ENCODE measurements around the gene CEACAM19. TPM values are rescaled to one million over a fixed set of nuclear protein-coding genes. Genes with fewer than 3 reads are reported as not detected.

Gene CEACAM19
- polyA plus RNA-seq, 3 donors: 7.6 TPM; not detected in 2

- peaks cover 0 to 3% (median 0%) of the 10 kb centered on the region in 7 donors for H3K9me3 Mint-ChIP-seq
- H3K27ac Mint-ChIP-seq: peak overlapping the region; percentile 40 to 87 (median 66)
- no peak overlapping the region for H3K4me3 ChIP-seq (replicated peaks in 1 of 3; ENCODE audit: low read depth in 2 of 3, low read length in 3 of 3)
- peaks cover 75% of the 10 kb centered on the region for H3K4me1 Mint-ChIP-seq
- H3K9ac ChIP-seq (ENCODE audit: insufficient read depth, low read length, poor library complexity, severe bottlenecking): no peak overlapping the region
- intact Hi-C loops (cut with micrococcal nuclease): loop anchor here (2.0 to 10.0 kb wide), 7 partner anchors 33 to 155 kb away; partner anchors contain the start of gene NECTIN2 (in 1 of the 2)
- peaks cover 3 to 5% (median 3%) of the 10 kb centered on the region in 3 donors for H3K27me3 Mint-ChIP-seq (ENCODE audit: low read depth in 3 of 3)
- no peaks in the 10 kb centered on the region for H3K36me3 ChIP-seq (replicated peaks in 1 of 2; ENCODE audit: control insufficient read depth in 1 of 2, insufficient read depth in 2 of 2, low read length in 2 of 2)
- no peaks in the 10 kb centered on the region for H3K79me2 ChIP-seq (ENCODE audit: insufficient read depth, low read length)
- no peaks in the 10 kb centered on the region for H3K9me3 ChIP-seq (replicated peaks in 1 of 2; ENCODE audit: control insufficient read depth in 1 of 2, insufficient read depth in 1 of 2, low read length in 2 of 2)
- no peak overlapping the region for H2AFZ ChIP-seq (ENCODE audit: insufficient read depth, low read depth, low read length, poor library complexity, severe bottlenecking)
- WGBS (ENCODE audit: insufficient coverage): 41% methylated on average over 9 of the region's 11 CpGs
- no peaks in the 10 kb centered on the region for H4K20me1 ChIP-seq (ENCODE audit: insufficient read depth, low read length)
- DNase-seq: peak; percentile 54 to 75 (median 60)
- H3K27ac ChIP-seq (ENCODE audit: low read depth in 1 of 2, low read length in 2 of 2): no peak overlapping the region
- H3K4me3 Mint-ChIP-seq: peak overlapping the region; percentile 24 to 60
- H3K4me2 ChIP-seq (replicated peaks; ENCODE audit: extremely low read depth, low read length, poor library complexity, severe bottlenecking): no peak overlapping the region
- peaks cover 3 to 6% of the 10 kb centered on the region in 2 donors for H3K36me3 Mint-ChIP-seq
- peak; percentile 97 for TF ChIP-seq CTCF (IDR thresholded peaks at IDR 0.05)
- peaks cover 71 to 82% of the 10 kb centered on the region in 2 donors for H3K4me1 ChIP-seq (ENCODE audit: control insufficient read depth in 1 of 2, insufficient read depth in 2 of 2, low read length in 2 of 2)
- H3K27me3 ChIP-seq (ENCODE audit: control insufficient read depth in 2 of 2, insufficient read depth in 2 of 2, low read length in 2 of 2): no peaks in the 10 kb centered on the region
Measured at GRCh38 chr19:44689290-44690130, 18.2 kb downstream of the CEACAM19 start.

GRCh38 chr19:44690131-44690440 is 18.8 kb downstream of the CEACAM19 start:
- H3K9me3 Mint-ChIP-seq: peaks cover 0 to 3% (median 0%) of the 10 kb centered on the region in 7 donors
- H3K4me3 Mint-ChIP-seq: no peak overlapping the region
- no peak for TF ChIP-seq CTCF (IDR thresholded peaks at IDR 0.05)
- Histone ChIP-seq H3K27me3 (ENCODE audit: control insufficient read depth in 2 of 2, insufficient read depth in 2 of 2, low read length in 2 of 2) (no peaks in the 10 kb centered on the region), H3K27ac (ENCODE audit: low read depth in 1 of 2, low read length in 2 of 2) (no peak overlapping the region), H3K9me3 (replicated peaks in 1 of 2; ENCODE audit: control insufficient read depth in 1 of 2, insufficient read depth in 1 of 2, low read length in 2 of 2) (no peaks in the 10 kb centered on the region), H2AFZ (ENCODE audit: insufficient read depth, low read depth, low read length, poor library complexity, severe bottlenecking) (no peak overlapping the region), H3K9ac (ENCODE audit: insufficient read depth, low read length, poor library complexity, severe bottlenecking) (no peak overlapping the region), H3K4me1 (ENCODE audit: control insufficient read depth in 1 of 2, insufficient read depth in 2 of 2, low read length in 2 of 2) (peaks cover 66 to 76% of the 10 kb centered on the region in 2 donors), H3K4me3 (replicated peaks in 1 of 3; ENCODE audit: low read depth in 2 of 3, low read length in 3 of 3) (no peak overlapping the region), H4K20me1 (ENCODE audit: insufficient read depth, low read length) (no peaks in the 10 kb centered on the region), H3K79me2 (ENCODE audit: insufficient read depth, low read length) (no peaks in the 10 kb centered on the region), H3K36me3 (replicated peaks in 1 of 2; ENCODE audit: control insufficient read depth in 1 of 2, insufficient read depth in 2 of 2, low read length in 2 of 2) (no peaks in the 10 kb centered on the region), H3K4me2 (replicated peaks; ENCODE audit: extremely low read depth, low read length, poor library complexity, severe bottlenecking) (no peak overlapping the region)
- WGBS (ENCODE audit: insufficient coverage): no CpG with 5 or more reads among the region's 3 CpGs
- H3K27me3 Mint-ChIP-seq (ENCODE audit: low read depth in 3 of 3): peaks cover 3 to 5% (median 3%) of the 10 kb centered on the region in 3 donors
- intact Hi-C loops (cut with micrococcal nuclease): loop anchor here (5.0 kb wide), 2 partner anchors 42 to 82 kb away; no protein-coding TSS in a partner anchor
- peaks cover 3 to 6% of the 10 kb centered on the region in 2 donors for H3K36me3 Mint-ChIP-seq
- peak in 1 of 3 donors; percentile 22 for DNase-seq
- peaks cover 70% of the 10 kb centered on the region for H3K4me1 Mint-ChIP-seq
- H3K27ac Mint-ChIP-seq: peak overlapping the region in 6 of 7 donors; percentile 47 to 87 (median 62)

Measured in CD14-positive monocyte (primary cell).